Activated naive CD4-positive, alpha-beta T cell treated with anti-CD3 and anti-CD28 coated beads, Interleukin-2, amount 50 U/mL, for 72 hours (primary cell): ENCODE data around the gene FBXW9. TPM values are rescaled to one million over a fixed set of nuclear protein-coding genes. Genes with fewer than 3 reads are reported as not detected.
"Not testable (repeated sequence)": the region's sequence is repeated elsewhere in the genome, so short reads cannot be mapped to it uniquely, and the experiment has no call there.

Experiments used
- ATAC-seq, 2 donors: fragments of 150-1000 bp; cut with Tn5 transposase; 2 replicates each; pipeline ENCODE4 v1.10.0; 2021; ENCODE audit warnings: mild to moderate bottlenecking in 2 of 2, moderate library complexity in 2 of 2
- DNase-seq, 2 donors: peaks; one replicate each; pipeline ENCODE4 v3.0.0; 2021 to 2022; ENCODE audit warnings: low spot score in 2 of 2
- H3K27ac Mint-ChIP-seq, 2 donors: one replicate each; pipeline ENCODE4 v1.8.0; 2022; ENCODE audit warnings: mild to moderate bottlenecking in 2 of 2, mixed read lengths in 2 of 2
- H3K36me3 Mint-ChIP-seq, 2 donors: one replicate each; pipeline ENCODE4 v1.8.0; 2022; ENCODE audit warnings: mixed read lengths in 2 of 2
- H3K9me3 Mint-ChIP-seq, 2 donors: one replicate each; pipeline ENCODE4 v1.8.0; 2022; ENCODE audit warnings: mixed read lengths in 2 of 2
- total RNA-seq, 2 donors: library from RNA; stranded (reverse); gene quantifications; one replicate each; pipeline ENCODE4 v1.2.3, GENCODE V29; 2022

FBXW9 gene
- total RNA-seq = 1 to 10 TPM; 7.1 to 9.5 TPM

- H3K36me3 Mint-ChIP-seq = peaks cover 0 to 8% of the 10 kb centered on the region in 2 donors
- H3K27ac Mint-ChIP-seq = peak within 1 kb of the TSS; percentile 89 to 96
- H3K9me3 Mint-ChIP-seq = no peaks in the 10 kb centered on the region
- ATAC-seq (peak; percentile 94 to 95), DNase-seq (peak; percentile 93 to 96)
These were observed at the start of gene FBXW9 for GRCh38 chr19:12696366-12697335. Gene FBXW9 (minus strand): TSS chr19:12696631. CDS start chr19:12696581, 50 bp downstream.

GRCh38 chr19:12745166-12745897 is 48.9 kb upstream of the FBXW9 start:
- DNase-seq = no peak
- ATAC-seq = no peak
- Mint-ChIP-seq H3K9me3 (peaks cover 6 to 11% of the 10 kb centered on the region in 2 donors), H3K27ac (peak overlapping the region in 1 of 2 donors; percentile 65), H3K36me3 (peaks cover 21 to 30% of the 10 kb centered on the region in 2 donors)

DNA sequence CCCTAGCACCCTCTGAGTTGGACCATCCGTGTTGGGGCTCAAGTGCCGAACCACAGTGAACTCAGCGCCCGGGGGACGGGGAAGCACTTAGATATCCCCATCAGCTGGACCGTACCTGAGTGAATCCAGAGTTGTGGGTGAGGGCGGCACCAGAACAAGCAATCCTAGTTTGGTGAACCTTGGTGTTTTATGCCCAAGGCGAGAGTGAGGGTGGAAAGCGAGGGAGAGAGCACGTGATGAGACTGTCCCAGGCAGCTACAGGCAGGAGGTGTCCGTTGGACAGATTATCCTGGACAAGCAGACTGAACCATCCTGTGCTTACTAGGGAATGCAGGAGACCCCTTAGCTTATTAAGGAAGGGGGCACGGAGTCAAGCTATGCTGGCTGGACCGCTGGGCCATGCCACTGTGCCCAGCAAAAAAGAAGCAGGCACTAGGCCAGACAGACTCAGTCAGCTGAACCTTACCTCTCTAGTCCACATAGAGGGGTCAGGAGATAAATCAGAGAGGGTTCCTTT is 41.5 kb upstream of the FBXW9 start:
- no peak for DNase-seq
- Mint-ChIP-seq H3K36me3 (peaks cover 20 to 26% of the 10 kb centered on the region in 2 donors), H3K27ac (peak overlapping the region; percentile 92 to 100), H3K9me3 (no peaks in the 10 kb centered on the region)
- no peak for ATAC-seq

GRCh38 chr19:12736995-12737834 is 40.8 kb upstream of the FBXW9 start, which contains the start of gene GET3:
Gene GET3 (plus strand): TSS chr19:12737497. CDS start chr19:12737506, 9 bp downstream.
- peaks cover 25 to 27% of the 10 kb centered on the region in 2 donors for H3K36me3 Mint-ChIP-seq
- H3K9me3 Mint-ChIP-seq = no peaks in the 10 kb centered on the region
- H3K27ac Mint-ChIP-seq = peak within 1 kb of the TSS; percentile 92 to 100
- ATAC-seq (peak; percentile 88 to 89), DNase-seq (peak; percentile 78 to 91)

DNA sequence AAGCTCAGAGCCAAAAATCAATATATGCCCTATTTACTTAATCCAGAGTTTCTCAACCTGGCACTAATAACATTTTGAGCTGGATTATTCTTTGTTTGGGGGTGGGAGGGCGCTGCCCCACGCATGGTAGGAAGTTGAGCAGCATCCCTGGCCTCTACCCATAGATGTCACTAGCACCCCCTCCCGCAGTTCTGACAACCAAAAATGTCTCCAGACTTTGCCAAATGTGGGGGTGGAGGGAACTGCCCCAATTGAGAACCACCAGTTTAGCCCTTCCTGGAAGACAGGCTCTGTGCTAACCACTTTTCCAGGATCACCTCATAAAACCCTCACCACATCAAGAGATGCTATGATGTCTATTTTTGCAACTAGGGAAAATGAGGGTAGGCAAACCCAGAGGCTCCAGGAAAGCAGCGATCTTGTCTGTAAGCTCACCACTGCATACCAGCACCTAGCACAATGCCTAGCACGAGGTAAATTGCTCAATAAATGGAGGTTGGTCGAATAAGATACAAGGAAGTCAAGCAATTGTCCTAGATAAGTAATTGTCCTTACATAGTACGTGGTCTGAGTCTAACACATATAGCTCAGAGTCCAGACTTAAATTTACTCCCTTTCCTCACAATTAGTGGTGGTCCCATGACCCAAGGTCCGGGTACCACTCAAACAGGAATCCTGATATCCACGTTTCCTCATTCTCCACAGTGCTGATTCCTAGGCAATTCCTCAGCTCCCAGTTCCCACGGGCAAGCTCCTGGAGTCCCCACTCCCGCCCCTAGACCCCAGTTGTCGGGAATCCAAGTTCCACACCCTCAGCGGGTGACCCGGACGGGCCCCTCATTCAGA is 37.2 kb upstream of the FBXW9 start:
- no peak for ATAC-seq

GRCh38 chr19:12731337-12731736 is 34.9 kb upstream of the FBXW9 start:
- ATAC-seq = no peak
- peaks cover 28 to 38% of the 10 kb centered on the region in 2 donors for H3K36me3 Mint-ChIP-seq

More for the DNA sequence above, 37.2 kb upstream of the FBXW9 start:
- Mint-ChIP-seq H3K9me3 (no peaks in the 10 kb centered on the region), H3K27ac (peak overlapping the region; percentile 97), H3K36me3 (peaks cover 31 to 42% of the 10 kb centered on the region in 2 donors)
- peak in 1 of 2 donors; percentile 62 for DNase-seq

GRCh38 chr19:12730064-12730463 is 33.6 kb upstream of the FBXW9 start:
- H3K27ac Mint-ChIP-seq = no peak overlapping the region
- H3K9me3 Mint-ChIP-seq = no peaks in the 10 kb centered on the region
- ATAC-seq = no peak
- peaks cover 29 to 40% of the 10 kb centered on the region in 2 donors for H3K36me3 Mint-ChIP-seq
- no peak for DNase-seq

More at GRCh38 chr19:12731337-12731736, 34.9 kb upstream of the FBXW9 start:
- DNase-seq = no peak
- H3K9me3 Mint-ChIP-seq = no peaks in the 10 kb centered on the region
- H3K27ac Mint-ChIP-seq = no peak overlapping the region

GRCh38 chr19:12727745-12728433 is 31.5 kb upstream of the FBXW9 start:
- H3K36me3 Mint-ChIP-seq = peaks cover 29 to 32% of the 10 kb centered on the region in 2 donors
- peak in 1 of 2 donors; percentile 15 for ATAC-seq
- no peak for DNase-seq
- H3K27ac Mint-ChIP-seq = peak overlapping the region in 1 of 2 donors; percentile 4
- no peaks in the 10 kb centered on the region for H3K9me3 Mint-ChIP-seq

- peak overlapping the region in 1 of 2 donors; percentile 4 for H3K27ac Mint-ChIP-seq
- peaks cover 28 to 37% of the 10 kb centered on the region in 2 donors for H3K36me3 Mint-ChIP-seq
- H3K9me3 Mint-ChIP-seq = no peaks in the 10 kb centered on the region
- ATAC-seq (no peak), DNase-seq (no peak)
These were observed 30.5 kb upstream of the FBXW9 start for GRCh38 chr19:12726988-12727316.

DNA sequence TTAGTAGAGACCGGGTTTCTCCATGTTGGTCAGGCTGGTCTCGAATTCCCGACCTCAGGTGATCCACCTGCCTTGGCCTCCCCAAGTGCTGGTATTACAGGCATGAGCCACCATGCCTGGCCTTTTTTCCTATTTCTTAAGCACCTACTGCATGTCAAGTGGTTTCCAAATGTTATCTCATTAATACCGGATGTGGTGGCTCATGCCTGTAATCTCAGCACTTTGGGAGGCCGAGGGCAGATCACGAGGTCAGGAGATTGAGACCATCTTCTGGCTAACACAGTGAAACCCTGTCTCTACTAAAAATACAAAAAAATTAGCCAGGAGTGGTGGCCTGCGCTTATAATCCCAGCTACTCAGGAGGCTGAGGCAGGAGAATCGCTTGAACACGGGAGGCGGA is 29.2 kb upstream of the FBXW9 start:
- not testable (repeated sequence) for ATAC-seq, DNase-seq, H3K9me3 Mint-ChIP-seq, H3K27ac Mint-ChIP-seq
- H3K36me3 Mint-ChIP-seq = peaks cover 40 to 45% of the 10 kb centered on the region in 2 donors

- H3K36me3 Mint-ChIP-seq = peaks cover 37 to 41% of the 10 kb centered on the region in 2 donors
- DNase-seq (peak; percentile 72 to 75), ATAC-seq (peak; percentile 48 to 61)
- H3K9me3 Mint-ChIP-seq = no peaks in the 10 kb centered on the region
- peak within 1 kb of the TSS; percentile 95 to 96 for H3K27ac Mint-ChIP-seq
These were observed 27.4 kb upstream of the FBXW9 start, which contains the start of gene TNPO2 for GRCh38 chr19:12723641-12724426. Gene TNPO2 (minus strand): TSS chr19:12723932. CDS start chr19:12720977, 2,955 bp downstream.

- Mint-ChIP-seq H3K36me3 (peaks cover 42 to 45% of the 10 kb centered on the region in 2 donors), H3K27ac (peak overlapping the region; percentile 95 to 96), H3K9me3 (no peaks in the 10 kb centered on the region)
- no peak for DNase-seq
- ATAC-seq = no peak
These were observed 26.9 kb upstream of the FBXW9 start for GRCh38 chr19:12723381-12723640.

GRCh38 chr19:12722566-12723380 is 26.3 kb upstream of the FBXW9 start:
- H3K9me3 Mint-ChIP-seq = no peaks in the 10 kb centered on the region
- H3K27ac Mint-ChIP-seq = peak overlapping the region; percentile 95 to 96
- peaks cover 42 to 45% of the 10 kb centered on the region in 2 donors for H3K36me3 Mint-ChIP-seq
- ATAC-seq (peak; percentile 86 to 90), DNase-seq (peak; percentile 88 to 92)
